SK-N-MC (cell line): ENCODE data around the gene PLK5.

Experiments
- EZH2 ChIP-seq: fragments of 200-600 bp; sonication (generic); IDR thresholded peaks from one replicate; pipeline ENCODE4 v1.6.1; 2017; ENCODE audit warnings: antibody characterized with exemption
- FOXP2 ChIP-seq: optimal IDR thresholded peaks from 2 replicates; pipeline ENCODE3; 2011; ENCODE audit warnings: mild to moderate bottlenecking, moderate library complexity; ENCODE audit not compliant: insufficient read depth; ENCODE audit errors: extremely low read length, control extremely low read depth
- POLR2AphosphoS5 ChIP-seq: IDR thresholded peaks from 2 replicates; pipeline ENCODE4 v1.6.1; 2012; ENCODE audit warnings: mild to moderate bottlenecking, low read depth, low read length, borderline replicate concordance

DNA sequence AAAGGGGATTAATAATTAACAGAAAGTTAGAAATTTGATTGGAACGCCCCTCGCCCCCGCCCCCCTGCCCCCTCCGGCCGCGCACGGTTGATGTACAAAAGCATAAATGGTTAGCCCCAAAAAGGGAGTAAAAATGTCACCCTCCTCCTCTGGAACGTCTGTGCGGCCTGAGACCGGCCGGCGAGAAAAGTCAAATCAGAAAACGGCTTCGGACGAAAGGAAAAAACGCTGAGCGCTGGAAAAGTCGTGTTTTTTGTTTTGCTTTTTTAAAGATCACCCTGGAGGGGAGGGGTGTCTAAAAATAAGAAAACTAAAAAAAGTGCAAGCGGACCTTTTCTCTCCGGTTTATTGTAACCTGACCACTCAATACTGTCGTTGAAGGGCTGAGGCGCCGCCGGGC, 31.1 kb downstream of the PLK5 start:
- TF ChIP-seq EZH2 (no peak), POLR2AphosphoS5 (no peak), FOXP2 (no peak)
